HCT116 (cell line): Measurements from ENCODE around the gene CDK19.

Source experiments
- EGR1 ChIP-seq: IDR thresholded peaks from 2 replicates; pipeline ENCODE4 v1.6.1; 2012; ENCODE audit warnings: low read depth
- EZH2 ChIP-seq: fragments of 200-600 bp; sonication (generic); IDR thresholded peaks from 2 replicates; pipeline ENCODE4 v1.6.1; 2017; ENCODE audit warnings: antibody characterized with exemption, mixed run types
- POLR2AphosphoS5 ChIP-seq: IDR thresholded peaks from 2 replicates; pipeline ENCODE4 v1.6.1; 2011; ENCODE audit warnings: mild to moderate bottlenecking, low read depth, low read length, moderate library complexity
- YY1 ChIP-seq: IDR thresholded peaks from 2 replicates; pipeline ENCODE4 v1.6.1; 2011; ENCODE audit warnings: low read length, low read depth, moderate library complexity, mild to moderate bottlenecking; ENCODE audit not compliant: insufficient replicate concordance; ENCODE audit errors: extremely low read depth

DNA sequence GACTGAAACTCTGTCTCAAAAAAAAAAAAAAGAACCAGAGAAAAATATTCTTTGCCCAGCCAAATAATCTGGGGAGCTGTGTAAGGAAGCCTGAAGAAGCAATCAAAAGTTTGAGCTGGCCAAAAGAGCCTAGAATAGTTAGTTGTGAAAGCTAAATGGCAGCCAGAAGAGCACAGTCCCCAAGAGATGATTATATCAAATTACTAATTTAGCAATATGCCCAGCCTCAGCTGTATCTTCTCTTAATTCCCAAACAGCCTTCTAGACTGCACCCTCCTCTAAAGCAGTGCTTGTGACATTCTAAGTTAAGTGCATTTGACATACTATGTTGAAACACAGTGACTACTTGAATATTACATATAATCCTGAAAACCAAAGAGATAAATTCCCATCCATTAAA is 38.9 kb downstream of the CDK19 start:
- TF ChIP-seq EGR1, result no peak
- TF ChIP-seq YY1, result no peak
- no peak for TF ChIP-seq POLR2AphosphoS5
- no peak for TF ChIP-seq EZH2
